Esophagus mucosa (tissue), 1 donor: ENCODE measurements around the gene THBS3. TPM values are rescaled to one million over a fixed set of nuclear protein-coding genes. Genes with fewer than 3 reads are reported as not detected.

Source experiments
- ATAC-seq: fragments of 200-7000 bp; cut with Tn5 transposase; one replicate; pipeline ENCODE4 v1.9.1; 2020
- total RNA-seq: library from RNA; stranded (reverse); gene quantifications from one replicate; pipeline ENCODE4 v1.2.4, GENCODE V29; 2023
- donor health status: DM: yes; HTN: yes; CAD: no.

The THBS3 gene
- total RNA-seq, 1 donor from 2014 or later, result 14.5 TPM

- no peak for ATAC-seq
These were observed 20.2 kb downstream of the THBS3 start for GRCh38 chr1:155187456-155187891.

GRCh38 chr1:155186794-155187455, 20.8 kb downstream of the THBS3 start:
- no peak for ATAC-seq

- ATAC-seq, result no peak
These were observed 21.5 kb downstream of the THBS3 start for GRCh38 chr1:155186067-155186793.

- no peak for ATAC-seq
These were observed 22.0 kb downstream of the THBS3 start for GRCh38 chr1:155185783-155186066.

GRCh38 chr1:155184835-155185782, 22.6 kb downstream of the THBS3 start:
- peak; percentile 75 for ATAC-seq

- peak; percentile 2 for ATAC-seq
These were observed 23.3 kb downstream of the THBS3 start for GRCh38 chr1:155184351-155184811.

- no peak for ATAC-seq
These were observed 23.9 kb downstream of the THBS3 start for GRCh38 chr1:155183775-155184221.

- no peak for ATAC-seq
These were observed 25.6 kb downstream of the THBS3 start for GRCh38 chr1:155182052-155182550.

GRCh38 chr1:155181371-155182051, 26.2 kb downstream of the THBS3 start:
- ATAC-seq, result no peak

- no peak for ATAC-seq
These were observed 28.3 kb downstream of the THBS3 start for GRCh38 chr1:155179112-155180031.

GRCh38 chr1:155178441-155179111, 29.1 kb downstream of the THBS3 start:
- ATAC-seq, result no peak

- no peak for ATAC-seq
These were observed 29.8 kb downstream of the THBS3 start for GRCh38 chr1:155177918-155178281.

GRCh38 chr1:155177192-155177917, 30.3 kb downstream of the THBS3 start:
- ATAC-seq, result peak; percentile 70

- peak; percentile 62 for ATAC-seq
These were observed 31.1 kb downstream of the THBS3 start for GRCh38 chr1:155176544-155177071.

GRCh38 chr1:155175927-155176371, 31.7 kb downstream of the THBS3 start:
- no peak for ATAC-seq

- ATAC-seq, result no peak
These were observed 32.3 kb downstream of the THBS3 start for GRCh38 chr1:155175281-155175926.

- no peak for ATAC-seq
These were observed 33.1 kb downstream of the THBS3 start for GRCh38 chr1:155174324-155175280.
